Measurements from ENCODE around the gene CNIH2.

The CNIH2 gene

DNA sequence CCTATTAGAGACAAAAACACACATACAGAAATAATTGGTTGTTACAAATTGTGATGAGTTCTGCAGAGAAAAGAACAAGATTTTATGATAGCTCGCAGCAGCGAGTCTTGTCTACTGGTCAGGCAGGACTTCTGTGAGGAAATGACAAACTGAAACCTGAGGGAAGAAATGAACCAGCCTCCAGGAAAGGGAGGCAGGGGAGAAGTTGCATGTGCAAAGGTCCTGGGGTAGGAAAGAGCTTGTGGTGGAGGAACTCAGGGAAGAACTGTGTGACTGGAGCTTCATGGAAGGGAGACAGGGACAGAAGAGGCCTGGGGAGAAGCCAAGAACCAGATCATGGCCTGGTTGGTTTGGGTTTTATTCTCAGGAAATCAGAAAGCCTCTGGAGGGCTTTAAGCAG lies 18.8 kb upstream of the CNIH2 start:
- no peak for DNase-seq (ENCODE audit: low read depth in 1 of 2, low spot score in 1 of 2)

DNA sequence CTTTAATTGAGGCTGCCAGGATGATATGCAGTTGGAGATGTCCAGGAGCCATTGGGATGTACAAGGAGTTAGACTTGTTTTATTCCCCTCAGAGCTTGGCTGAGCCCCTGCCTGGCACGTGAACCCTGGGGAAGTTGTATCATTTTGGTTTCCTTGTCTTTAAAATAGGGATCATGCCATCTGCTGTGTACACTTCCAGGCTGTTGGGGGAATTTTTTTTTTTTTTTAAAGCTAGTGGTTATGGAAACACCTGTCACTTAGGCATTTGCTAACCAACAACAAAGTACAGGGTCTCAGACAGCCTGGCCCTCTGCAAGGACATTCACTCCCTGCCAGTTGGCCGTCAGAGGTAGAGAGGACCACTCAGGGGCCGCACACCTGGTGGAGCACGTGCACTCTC lies 18.0 kb upstream of the CNIH2 start:
- DNase-seq (ENCODE audit: low read depth in 1 of 2, low spot score in 1 of 2) = no peak

DNA sequence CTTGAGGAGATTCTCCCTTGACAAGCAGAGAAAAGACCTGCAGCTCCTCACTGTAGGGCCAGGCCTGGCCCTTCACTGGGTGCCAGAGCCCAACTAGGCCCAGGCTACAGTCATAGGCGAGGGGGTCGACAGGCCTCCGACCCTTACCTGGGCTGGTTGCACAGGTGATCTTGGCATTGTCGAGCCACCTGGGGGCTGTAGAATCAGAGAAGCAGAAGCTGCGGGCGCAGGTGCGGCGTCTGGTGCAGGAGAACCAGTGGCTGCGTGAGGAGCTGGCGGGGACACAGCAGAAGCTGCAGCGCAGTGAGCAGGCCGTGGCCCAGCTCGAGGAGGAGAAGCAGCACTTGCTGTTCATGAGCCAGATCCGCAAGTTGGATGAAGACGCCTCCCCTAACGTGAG lies 16.4 kb upstream of the CNIH2 start:
- DNase-seq (ENCODE audit: low read depth in 1 of 2, low spot score in 1 of 2) = no peak

DNA sequence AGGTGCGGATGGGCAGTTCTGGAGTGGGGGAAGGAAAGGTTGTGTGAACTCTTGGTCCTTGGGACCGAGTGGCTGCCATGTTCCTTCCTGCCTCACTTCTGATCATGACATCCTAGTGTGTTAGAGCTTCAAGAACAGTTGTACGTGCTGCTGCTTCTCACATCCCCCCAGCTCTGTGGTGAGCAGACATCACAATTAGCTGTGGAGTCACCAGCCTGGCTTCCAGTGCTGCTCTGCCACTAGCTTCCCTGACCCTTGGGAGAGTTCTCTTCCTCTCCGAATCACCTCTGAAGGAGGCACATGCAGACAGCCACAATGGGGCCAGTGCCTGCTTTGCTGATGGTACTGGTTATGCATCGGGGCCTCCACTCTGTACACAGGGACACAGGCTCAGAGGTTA lies 15.8 kb upstream of the CNIH2 start:
- DNase-seq (ENCODE audit: low read depth in 1 of 2, low spot score in 1 of 2) = no peak

DNA sequence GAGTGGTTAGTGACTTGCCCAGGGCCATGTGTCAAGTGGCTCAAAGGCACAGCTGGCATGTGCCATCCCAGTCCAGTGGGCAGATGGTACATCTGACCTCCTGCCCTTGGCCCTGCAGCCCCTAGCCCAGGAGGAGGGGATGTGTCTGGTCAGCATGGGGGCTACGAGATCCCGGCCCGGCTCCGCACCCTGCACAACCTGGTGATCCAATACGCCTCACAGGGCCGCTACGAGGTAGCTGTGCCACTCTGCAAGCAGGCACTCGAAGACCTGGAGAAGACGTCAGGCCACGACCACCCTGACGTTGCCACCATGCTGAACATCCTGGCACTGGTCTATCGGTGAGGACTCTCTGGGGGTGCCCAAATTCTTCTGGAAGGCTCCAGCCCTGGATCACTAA lies 15.3 kb upstream of the CNIH2 start:
- no peak for DNase-seq (ENCODE audit: low read depth in 1 of 2, low spot score in 1 of 2)

DNA sequence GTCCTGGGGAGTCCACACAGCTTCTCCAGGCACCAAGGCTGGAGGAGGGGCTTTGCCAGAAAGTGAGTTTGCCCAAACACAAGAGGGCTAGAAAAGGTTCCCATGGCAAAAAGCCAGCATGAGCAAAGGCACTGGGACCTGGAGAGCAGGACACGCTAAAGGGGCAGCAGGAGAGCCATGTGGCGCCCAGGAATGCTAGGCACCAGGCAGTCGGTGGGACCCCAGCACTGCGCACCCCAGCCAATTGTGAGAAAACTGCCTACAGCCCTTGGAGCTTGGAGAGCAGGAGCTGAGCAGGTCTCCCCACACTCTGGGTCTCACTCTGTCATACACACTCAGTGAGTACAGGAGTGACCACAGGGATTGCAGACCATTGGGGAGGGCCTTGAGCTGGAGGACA lies 14.7 kb upstream of the CNIH2 start:
- no peak for DNase-seq (ENCODE audit: low read depth in 1 of 2, low spot score in 1 of 2)

DNA sequence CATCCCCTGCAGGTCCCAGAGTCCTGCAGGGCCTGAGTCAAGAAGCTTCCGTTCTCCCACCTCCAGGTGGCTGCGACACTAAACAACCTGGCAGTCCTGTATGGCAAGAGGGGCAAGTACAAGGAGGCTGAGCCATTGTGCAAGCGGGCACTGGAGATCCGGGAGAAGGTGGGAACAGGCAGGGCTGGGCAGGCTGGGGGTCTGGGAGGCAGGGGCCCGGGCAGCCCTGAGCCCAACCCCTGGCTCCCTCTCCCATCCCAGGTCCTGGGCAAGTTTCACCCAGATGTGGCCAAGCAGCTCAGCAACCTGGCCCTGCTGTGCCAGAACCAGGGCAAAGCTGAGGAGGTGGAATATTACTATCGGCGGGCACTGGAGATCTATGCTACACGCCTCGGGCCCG lies 14.2 kb upstream of the CNIH2 start:
- DNase-seq (ENCODE audit: low read depth in 1 of 2, low spot score in 1 of 2) = no peak

DNA sequence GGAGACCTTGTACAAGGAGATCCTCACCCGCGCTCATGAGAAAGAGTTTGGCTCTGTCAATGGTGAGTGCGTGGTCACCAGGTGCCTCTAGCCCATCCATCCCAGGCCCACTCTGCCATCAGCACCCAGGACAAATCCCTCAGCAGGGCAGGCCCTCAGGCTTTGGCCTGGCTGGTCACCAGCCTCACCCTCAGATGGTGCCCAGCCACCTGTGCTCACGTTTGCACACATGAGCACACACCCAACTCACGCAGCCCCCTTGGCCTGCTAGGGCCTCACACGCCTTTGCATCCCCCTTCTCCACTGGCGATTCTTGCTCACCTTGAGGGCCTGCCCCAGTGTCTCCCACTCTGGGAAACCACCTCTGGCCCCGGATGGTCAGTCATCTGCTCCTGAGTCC lies 13.6 kb upstream of the CNIH2 start:
- no peak for DNase-seq (ENCODE audit: low read depth in 1 of 2, low spot score in 1 of 2)

DNA sequence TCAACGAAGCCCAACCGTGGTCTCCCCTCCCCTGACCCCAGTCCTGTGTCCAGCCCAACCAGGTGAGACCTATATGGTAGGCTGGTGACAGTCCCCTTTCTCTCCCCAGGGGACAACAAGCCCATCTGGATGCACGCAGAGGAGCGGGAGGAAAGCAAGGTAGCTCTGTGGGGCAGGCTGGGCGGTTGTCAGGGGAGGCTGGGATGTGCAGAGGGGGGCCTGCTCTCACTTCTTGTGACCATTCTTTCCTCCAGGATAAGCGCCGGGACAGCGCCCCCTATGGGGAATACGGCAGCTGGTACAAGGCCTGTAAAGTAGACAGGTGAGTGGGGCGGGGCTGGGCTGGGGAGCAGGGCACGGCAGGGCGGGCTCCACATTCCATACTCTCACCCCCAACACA lies 13.1 kb upstream of the CNIH2 start:
- DNase-seq (ENCODE audit: low read depth in 1 of 2, low spot score in 1 of 2) = no peak

DNA sequence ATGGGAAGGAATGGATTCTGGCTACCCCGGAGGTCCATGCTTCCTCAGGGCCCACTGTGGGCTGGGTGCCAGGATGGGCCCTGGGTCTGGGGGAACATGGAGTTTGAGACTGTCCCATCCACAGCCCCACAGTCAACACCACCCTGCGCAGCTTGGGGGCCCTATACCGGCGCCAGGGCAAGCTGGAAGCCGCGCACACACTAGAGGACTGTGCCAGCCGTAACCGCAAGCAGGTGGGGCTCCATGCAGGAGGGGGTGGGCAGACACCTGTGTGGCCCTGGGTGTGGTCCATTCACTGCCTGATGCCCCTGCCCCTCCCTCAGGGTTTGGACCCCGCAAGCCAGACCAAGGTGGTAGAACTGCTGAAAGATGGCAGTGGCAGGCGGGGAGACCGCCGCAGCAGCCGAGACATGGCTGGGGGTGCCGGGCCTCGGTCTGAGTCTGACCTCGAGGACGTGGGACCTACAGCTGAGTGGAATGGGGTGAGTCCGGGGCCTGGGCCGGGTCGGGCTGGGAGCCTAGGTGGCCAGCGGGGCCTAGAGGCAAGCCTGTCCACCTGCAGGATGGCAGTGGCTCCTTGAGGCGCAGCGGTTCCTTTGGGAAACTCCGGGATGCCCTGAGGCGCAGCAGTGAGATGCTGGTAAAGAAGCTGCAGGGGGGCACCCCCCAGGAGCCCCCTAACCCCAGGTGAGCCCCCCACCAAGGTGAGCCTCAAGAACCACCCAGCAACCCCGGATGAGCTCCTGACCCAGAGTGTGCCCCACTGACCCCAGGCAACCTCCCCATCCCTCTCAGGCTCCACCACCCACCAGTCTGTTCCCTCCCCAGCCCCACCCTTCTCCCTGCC lies 12.2 kb upstream of the CNIH2 start:
- no peak for DNase-seq (ENCODE audit: low read depth in 1 of 2, low spot score in 1 of 2)

DNA sequence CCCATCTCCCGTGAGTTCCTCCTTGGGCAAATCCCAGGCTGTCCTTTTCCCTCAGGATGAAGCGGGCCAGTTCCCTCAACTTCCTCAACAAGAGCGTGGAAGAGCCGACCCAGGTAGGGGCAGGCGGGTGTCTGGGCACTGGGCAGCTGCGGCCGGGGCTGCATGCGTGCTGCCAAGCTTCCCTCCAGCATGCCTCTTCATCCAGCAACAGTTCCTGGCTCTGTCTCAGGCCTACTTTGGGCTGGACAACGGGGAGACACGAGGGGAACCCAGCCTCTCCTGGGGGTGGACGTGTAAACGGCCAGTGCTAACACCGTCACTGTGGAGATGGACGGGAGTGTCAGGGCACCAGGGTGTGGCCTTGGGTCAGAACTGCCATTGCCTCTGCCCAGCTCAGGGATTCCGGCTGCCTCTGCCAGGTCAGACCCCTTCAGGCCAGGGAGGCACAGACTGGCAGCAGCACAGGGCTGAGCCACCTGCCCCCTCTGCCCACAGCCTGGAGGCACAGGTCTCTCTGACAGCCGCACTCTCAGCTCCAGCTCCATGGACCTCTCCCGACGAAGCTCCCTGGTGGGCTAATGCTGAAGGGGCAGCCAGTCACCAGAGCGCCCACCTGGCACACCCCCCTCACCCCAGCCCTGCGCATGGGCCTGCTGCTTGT lies 11.5 kb upstream of the CNIH2 start:
- DNase-seq (ENCODE audit: low read depth in 1 of 2, low spot score in 1 of 2) = no peak

DNA sequence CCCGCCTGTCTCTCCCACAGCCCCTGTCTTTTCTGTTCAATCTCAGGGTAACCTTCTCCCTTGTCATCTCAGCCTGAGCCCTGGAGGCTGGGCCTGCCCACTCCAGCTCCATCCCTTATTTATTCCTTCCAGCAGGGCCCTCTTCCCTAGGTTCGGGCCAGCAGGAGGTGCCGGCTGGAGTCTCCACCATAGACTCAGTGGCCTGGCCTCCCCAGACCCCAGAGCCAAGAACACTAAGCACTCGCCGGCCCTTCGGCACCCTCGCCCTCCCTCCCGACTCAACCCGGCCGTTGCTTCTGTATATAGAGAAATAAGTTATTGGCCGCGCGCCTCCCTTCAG lies 11.0 kb upstream of the CNIH2 start:
- no peak for DNase-seq (ENCODE audit: low read depth in 1 of 2, low spot score in 1 of 2)

DNA sequence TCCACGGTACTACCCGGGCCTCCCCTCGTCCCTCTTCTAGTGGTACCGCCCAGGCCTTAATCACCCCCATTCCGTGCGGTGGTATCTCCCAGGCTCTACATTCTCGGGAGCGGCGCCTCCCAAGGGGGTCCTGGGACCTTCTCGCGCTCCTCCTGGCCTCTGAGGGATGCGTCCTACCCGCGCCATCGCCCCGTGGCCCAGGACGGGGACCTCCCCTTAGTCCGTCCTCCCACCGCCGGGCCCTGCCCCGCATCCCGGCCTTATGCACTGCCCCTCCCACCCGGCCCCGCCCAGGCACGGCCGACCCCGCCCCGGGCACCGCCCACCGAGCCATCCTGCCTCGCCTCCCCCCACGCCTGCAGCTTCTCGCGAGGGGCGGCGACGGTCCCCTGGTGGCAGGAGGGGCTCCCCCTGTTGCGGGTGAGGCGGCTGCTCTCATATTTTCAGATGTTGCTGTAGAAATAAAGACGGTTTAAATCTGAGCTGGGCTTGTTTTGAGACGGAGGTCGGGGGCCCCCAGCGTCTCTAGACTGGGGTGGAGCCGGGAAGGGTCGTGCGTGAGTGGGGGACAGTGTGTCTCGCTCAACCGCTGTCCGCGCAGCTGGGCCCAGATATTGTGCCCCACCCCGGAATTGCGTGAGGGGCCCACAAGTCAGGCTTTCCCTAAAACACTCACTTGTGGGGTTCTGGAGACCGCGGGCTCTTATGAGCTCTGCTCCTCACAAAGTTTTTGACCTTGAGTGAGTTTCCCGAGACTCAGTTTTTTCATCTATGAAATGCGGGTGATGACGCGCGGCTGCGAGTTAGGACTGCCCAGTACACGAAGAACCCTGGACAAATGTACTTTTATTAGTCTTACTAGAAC lies 10.4 kb upstream of the CNIH2 start:
- DNase-seq (ENCODE audit: low read depth in 1 of 2, low spot score in 1 of 2) = peak; percentile 70 to 83

DNA sequence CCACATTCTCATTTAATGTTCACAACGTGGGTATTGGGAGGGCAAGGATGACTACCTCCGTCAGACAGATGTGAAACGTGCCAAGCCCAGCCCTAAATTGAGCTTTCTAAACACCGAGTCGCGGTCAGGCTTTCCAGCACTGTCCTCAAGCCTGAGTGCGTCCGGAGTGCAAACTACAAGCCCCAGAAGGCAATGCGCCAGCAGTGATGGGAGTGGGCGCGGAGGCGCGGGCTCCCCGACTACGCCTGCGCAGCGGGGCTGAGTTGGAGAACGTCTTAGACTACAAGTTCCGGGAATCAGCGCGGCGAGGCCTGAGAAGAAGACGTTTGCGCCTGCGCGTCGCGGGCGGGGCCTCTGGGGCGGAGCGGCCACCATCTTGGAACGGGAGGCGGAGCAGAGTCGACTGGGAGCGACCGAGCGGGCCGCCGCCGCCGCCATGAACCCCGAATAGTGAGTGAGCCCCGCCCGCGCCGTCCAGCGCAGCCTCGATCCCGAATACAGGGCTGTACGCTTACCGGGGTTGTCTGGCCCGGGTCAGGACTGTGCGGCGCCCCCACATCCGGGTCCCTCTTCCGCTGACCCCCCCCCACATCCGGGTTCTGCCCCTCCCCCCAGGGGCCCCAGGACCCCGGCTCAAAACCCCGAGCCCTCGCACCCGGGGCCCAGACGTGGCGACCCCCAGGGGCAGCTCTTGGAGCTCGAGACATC lies 9.6 kb upstream of the CNIH2 start, which contains the start of gene RAB1B:
TSS of gene RAB1B (plus strand) at position 396 of the 708 bp plus-strand sequence. CDS start at position 437, 41 bp downstream.
- DNase-seq (ENCODE audit: low read depth in 1 of 2, low spot score in 1 of 2) = peak; percentile 99 to 100

DNA sequence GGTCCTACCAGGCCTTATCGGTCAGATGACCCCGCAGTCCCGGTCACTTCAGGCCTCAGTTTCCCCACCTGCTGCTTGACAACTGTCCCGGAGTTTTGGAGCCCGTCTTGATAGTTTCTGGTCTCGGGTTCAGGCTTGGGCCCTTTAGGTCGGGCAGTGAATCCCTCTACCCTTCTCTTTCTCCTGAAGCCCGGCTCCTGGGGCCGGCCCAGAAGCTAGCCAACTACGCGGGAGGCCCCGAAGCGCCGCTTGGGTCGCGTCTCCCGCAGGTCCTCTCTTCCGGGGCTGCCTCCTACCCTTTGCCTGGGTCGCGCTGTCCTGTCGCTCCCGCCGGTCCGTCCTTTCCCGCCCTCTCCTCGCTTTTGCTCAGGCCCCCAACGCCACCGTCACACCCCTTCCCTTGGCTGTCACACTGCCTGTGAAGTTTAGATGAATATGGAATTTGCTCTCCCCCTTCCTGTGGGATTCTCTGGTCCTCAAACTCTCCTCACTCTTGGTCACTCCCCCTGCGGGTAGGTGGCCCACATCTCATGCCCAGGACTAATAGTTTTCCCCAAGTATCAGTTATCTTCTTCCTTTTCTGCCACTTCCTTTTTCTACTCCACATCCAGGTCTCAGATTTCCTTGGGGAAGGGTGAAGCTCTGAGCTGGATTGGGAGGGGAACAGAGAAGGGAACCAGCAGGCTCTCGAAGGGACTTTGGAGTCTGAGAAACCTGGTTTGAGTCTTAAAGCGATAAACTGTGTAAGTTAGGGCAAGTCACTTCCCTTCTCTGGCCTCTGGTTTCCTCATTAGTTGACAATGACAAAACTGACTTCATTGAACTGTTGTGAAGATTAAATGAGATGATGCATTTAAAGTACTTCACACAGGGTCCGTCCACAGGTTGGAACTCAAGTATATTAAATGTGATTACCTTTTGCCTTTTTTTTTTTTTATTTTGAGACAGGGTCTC lies 8.7 kb upstream of the CNIH2 start:
- no peak for DNase-seq (ENCODE audit: low read depth in 1 of 2, low spot score in 1 of 2)

DNA sequence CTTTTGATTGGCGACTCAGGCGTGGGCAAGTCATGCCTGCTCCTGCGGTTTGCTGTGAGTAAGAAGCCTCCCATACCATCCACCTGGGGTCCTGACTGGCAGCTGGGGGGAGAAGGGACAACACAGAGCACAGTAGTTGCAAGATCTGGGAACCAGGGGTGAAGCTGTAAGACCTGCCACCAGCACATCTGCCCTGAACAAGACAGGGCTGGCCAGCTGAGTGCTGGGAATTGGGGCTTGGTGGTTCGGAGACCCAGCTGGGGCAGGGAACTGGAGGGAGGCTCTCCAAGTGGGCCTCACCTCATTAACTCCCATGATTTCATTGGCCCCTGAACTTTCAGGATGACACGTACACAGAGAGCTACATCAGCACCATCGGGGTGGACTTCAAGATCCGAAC lies 6.2 kb upstream of the CNIH2 start:
- DNase-seq (ENCODE audit: low read depth in 1 of 2, low spot score in 1 of 2) = no peak

DNA sequence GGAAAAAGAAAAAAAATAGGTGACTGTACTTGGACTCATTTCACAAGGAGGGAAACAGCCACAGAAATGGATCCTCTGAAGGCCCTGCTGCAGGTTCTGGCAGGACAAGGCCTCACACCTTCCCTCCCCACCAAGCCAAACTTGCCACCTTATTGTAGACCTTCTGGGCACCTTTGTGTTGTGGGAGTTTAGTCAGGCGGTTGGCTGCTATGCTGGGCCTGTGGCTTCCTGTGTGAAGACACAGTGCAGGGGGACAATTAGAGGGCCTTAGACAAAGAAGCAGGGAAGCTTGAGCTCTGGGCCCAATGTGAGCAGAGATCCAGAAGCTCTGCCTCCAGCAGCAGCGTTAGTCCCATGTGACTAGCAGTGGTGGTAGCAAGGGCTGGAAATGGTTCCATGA lies 5.4 kb upstream of the CNIH2 start:
- no peak for DNase-seq (ENCODE audit: low read depth in 1 of 2, low spot score in 1 of 2)

DNA sequence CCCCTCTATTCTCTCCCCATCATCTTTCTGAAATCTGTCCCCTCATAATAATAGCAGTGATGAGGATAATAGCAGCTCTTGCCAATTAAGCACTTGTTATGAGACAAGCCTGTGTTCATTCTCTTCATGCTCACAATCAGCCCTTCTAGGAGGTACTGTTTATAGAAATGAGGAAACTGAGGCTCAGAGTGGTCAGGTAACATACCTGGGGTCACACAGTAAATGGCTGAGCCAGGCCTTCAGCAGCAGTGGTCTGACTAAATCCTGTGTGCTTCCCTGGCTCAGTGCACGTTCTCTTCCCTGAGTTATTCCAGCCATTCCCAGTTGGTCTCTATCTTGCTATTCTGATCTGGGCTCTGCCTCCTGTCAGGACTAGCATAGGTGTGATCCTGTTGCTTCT lies 3.8 kb upstream of the CNIH2 start:
- no peak for DNase-seq (ENCODE audit: low read depth in 1 of 2, low spot score in 1 of 2)

DNA sequence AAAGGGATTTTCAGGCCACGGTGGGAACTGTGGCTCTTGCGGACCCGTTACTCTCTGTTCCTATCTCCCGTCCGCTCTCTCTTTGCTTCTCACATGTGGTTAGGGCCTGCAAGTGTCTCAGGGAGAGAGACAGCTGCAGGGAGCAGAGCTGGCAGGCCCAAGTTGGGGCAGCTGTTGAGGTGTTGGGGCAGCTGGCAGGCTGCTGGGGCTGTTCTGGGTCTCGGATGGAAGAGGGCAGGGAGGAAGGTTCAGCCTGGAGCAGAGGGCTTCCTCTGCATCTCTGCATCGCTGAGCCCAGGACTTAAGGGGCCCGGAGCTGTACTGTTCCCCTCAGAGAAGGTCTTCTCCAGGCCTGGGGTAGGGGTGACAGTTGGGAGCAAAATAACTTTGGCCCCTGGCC lies 2.6 kb upstream of the CNIH2 start:
- no peak for DNase-seq (ENCODE audit: low read depth in 1 of 2, low spot score in 1 of 2)

DNA sequence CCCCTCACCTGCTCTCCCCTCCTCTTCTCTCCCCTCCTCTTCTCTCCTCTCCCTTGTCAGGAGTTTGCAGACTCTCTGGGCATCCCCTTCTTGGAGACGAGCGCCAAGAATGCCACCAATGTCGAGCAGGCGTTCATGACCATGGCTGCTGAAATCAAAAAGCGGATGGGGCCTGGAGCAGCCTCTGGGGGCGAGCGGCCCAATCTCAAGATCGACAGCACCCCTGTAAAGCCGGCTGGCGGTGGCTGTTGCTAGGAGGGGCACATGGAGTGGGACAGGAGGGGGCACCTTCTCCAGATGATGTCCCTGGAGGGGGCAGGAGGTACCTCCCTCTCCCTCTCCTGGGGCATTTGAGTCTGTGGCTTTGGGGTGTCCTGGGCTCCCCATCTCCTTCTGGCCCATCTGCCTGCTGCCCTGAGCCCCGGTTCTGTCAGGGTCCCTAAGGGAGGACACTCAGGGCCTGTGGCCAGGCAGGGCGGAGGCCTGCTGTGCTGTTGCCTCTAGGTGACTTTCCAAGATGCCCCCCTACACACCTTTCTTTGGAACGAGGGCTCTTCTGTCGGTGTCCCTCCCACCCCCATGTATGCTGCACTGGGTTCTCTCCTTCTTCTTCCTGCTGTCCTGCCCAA lies 1.9 kb upstream of the CNIH2 start:
- DNase-seq (ENCODE audit: low read depth in 1 of 2, low spot score in 1 of 2) = no peak

Measured in stimulated activated CD4-positive, alpha-beta T cell treated with anti-CD3 and anti-CD28 coated beads, Interleukin-15, amount 100 ng/mL, for 1 hour (primary cell).